NCI-H146 (cell line): Measurements from ENCODE around the gene ATAD5.
"Not testable (repeated sequence)": the region's sequence is repeated elsewhere in the genome, so short reads cannot be mapped to it uniquely, and the experiment has no call there.

ENCODE experiments used
- DNase-seq: peaks from one replicate; lab custom pipeline; 2025; lab: John Stamatoyannopoulos, UW

ATAD5 gene, protein sequence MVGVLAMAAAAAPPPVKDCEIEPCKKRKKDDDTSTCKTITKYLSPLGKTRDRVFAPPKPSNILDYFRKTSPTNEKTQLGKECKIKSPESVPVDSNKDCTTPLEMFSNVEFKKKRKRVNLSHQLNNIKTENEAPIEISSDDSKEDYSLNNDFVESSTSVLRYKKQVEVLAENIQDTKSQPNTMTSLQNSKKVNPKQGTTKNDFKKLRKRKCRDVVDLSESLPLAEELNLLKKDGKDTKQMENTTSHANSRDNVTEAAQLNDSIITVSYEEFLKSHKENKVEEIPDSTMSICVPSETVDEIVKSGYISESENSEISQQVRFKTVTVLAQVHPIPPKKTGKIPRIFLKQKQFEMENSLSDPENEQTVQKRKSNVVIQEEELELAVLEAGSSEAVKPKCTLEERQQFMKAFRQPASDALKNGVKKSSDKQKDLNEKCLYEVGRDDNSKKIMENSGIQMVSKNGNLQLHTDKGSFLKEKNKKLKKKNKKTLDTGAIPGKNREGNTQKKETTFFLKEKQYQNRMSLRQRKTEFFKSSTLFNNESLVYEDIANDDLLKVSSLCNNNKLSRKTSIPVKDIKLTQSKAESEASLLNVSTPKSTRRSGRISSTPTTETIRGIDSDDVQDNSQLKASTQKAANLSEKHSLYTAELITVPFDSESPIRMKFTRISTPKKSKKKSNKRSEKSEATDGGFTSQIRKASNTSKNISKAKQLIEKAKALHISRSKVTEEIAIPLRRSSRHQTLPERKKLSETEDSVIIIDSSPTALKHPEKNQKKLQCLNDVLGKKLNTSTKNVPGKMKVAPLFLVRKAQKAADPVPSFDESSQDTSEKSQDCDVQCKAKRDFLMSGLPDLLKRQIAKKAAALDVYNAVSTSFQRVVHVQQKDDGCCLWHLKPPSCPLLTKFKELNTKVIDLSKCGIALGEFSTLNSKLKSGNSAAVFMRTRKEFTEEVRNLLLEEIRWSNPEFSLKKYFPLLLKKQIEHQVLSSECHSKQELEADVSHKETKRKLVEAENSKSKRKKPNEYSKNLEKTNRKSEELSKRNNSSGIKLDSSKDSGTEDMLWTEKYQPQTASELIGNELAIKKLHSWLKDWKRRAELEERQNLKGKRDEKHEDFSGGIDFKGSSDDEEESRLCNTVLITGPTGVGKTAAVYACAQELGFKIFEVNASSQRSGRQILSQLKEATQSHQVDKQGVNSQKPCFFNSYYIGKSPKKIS (N-terminal part only)

DNA sequence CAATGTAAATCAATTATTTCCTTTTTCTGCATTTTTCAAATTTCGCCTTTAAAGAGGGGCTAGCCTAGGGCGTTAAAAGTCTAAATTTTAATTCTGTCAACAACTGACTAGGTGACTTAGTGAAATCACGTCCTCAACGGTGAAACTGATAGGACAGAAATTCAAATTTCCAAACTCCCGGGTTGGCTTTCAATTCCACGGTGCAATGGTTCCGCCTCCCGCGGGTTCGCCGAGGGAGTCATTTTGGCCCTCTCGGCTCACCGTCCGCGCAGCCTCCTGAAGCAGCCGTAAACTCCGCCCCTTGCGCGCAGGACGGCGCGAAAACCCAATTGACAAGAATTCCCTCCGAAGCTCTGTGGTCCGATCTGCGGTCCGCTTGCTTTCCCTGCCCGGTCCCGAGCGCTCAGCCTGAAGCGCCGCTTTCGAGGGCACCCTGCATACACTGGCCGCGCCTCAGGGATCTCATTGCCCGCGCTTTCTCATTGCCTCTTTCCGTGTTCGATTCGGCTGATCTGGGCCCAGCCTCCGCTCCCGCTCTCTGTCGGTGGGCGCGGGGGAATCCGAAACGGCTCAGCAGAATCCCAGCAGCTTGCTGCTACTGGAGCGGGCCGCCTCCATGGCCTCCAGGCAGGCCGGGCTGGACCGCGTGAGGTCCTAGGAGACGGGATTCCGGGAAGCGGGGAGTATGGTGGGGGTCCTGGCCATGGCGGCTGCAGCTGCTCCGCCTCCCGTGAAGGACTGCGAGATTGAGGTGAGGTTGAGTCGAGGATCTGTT, at the start of gene ATAD5:
Gene ATAD5 (plus strand): TSS at position 304 of the 775 bp plus-strand sequence. CDS start 382 bp downstream, at position 686.
- DNase-seq: peak; percentile 90

DNA sequence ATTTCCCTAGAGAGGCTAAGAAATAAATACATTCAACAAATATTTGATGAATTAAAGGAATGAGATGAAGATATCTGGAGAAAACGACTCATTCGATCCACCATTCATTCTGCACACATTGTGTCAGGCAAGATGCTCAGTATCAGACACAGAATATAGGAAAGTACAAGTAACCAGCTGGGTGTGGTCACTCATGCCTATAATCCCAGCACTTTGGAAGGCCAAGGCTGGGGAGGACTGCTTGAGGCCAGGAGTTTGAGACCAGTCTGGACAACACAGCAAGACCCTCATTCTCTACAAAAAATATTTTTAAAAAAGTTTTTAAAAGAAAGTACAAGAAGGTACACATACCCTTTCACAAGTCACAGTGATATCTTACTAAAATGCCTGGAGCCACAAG, 49.6 kb upstream of the ATAD5 start:
- DNase-seq: no peak

DNA sequence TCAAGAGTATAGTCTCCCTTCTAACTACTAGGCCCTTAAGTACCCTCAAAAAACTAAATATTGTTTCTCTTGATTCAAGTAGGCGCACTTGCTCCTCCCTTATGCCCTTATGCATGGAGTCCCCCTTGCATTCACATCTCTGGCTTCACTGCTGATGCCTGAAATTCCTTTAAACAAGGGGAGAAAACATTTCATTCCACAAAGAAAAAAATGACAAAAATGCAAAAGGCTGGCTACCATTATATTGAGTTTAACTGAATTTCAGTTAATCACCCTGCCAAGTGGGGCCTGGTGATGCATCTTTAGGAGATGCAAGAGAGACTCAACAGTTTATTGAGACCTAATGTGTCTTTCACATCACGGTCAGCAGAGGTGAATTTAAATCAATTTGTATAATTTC, 42.8 kb upstream of the ATAD5 start:
- DNase-seq: no peak

DNA sequence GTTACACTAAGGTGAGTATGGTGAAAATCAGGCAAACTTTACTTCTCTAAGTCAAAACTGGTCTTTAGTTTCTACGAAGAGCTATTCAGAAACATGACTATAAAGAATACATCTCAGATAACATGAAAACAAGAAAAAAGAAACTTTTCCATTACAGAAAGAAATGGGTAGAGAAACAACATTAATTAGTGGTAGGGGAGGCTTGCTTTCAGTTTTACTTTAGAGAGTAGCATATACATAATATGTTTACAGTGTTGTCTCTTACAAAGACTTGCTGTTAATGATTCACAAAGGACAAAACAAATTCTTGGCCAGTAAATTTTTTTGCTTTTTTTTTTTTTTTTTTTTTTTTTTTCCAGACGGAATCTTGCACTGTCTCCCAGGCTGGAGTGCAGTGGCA, 41.5 kb upstream of the ATAD5 start:
- DNase-seq: no peak

DNA sequence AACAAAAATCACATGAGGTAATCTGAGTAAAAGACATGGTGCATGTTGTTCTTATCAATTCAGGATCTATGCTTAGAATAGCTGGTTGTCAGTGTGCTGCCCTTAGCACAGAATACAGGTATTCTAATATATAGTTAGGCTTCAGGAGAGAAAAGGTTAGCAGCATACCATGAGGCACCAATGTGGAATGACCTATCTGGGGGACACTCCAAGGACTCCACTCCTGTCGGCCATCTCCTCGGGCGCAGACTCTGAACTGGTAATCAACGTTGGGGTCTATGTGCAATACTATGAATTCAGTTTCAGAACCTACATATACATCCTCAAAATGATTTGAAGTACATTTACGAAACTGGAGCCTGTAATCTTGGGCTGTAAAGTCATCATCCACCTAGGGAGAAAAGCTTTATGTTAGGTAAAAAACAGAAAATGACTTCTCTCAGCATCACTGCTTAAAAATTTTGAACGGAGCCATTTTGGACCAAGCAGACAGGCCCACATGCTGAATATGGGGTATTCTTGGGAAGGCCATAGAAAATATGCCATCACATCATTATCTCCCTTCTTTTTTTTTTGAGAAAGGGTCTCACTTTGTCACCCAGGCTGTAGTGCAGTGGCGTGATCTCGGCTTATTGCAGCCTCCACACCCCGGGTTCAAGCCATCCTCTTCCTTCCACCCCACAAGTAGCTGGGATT, 38.3 kb upstream of the ATAD5 start:
- no peak for DNase-seq

DNA sequence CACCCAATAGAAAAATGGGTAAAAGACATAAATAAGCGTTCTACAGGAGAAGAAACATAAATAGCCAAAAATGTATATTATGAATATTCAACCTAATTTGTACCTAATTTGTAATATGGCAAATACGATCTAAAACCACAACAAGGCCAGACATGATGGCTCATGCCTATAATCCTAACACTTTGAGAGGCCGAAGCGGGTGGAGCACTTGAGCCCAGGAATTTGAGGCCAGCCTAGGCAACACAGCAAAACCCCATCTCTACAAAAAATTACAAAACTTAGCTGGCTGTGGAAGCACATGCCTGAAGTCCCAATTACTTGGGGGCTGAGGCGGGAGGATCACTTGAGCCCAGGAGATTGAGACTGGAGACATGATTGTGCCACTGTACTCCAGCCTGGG, 37.4 kb upstream of the ATAD5 start:
- DNase-seq: no peak

DNA sequence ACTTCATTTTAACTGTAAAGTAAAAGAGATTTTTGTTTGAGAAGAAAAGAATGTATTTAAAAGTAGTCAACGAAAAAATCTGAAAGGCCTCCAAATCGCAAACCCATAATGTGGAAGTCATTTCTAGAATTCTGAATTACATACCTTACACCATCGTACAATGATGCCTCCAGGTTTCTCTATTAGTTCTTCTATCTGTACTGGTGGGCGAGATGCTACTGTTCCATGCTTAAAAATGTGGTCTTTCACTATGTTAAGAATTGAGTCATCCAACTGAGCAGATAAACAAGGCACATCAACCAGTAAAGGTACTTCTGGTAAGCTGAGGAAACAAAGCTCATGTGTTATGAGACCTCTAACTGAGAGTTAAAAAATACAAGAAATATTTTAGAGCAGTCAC, 35.8 kb upstream of the ATAD5 start:
- no peak for DNase-seq

DNA sequence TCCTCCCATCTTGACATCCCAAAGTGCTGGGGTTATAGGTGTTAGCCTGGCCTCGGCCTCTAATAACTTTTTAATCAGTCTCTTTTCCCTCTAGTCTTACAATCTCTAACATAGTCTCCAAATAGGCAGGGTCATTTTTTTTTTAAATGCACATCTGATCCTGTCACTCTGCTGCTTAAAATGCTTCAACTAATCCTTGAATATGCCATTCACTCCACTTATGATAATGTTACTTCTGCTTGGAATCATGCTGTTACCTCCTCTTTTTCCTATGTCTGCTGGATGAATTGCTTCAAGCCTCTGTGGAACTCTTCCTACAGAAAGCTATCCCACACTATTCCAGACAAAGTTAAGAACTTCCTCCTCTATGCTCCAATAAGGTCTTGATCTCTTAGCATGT, 30.1 kb upstream of the ATAD5 start:
- no peak for DNase-seq

DNA sequence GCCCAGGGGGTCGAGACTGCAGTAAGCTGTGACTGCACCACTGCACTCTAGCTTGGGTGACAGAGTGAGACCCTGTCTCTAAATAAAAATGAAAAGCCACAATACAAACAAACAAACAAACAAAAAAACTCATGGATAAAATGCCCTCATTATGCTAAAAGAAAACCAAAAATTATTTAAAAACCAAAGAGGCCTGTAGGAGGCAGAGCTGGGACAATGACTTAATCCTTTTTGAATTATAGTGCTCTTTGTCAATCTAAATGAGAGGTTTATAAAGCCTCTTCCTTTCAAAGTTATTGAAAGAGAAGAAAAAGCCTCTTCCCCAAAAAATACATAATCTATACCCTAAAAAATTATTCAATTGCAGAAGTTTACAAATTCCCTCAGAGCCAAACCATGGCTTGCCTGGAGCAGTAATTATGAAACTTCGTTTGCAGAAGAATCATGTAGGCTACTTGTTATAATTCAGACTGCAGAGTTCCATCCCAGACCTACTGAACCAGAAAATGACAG, 25.8 kb upstream of the ATAD5 start:
- DNase-seq: no peak

DNA sequence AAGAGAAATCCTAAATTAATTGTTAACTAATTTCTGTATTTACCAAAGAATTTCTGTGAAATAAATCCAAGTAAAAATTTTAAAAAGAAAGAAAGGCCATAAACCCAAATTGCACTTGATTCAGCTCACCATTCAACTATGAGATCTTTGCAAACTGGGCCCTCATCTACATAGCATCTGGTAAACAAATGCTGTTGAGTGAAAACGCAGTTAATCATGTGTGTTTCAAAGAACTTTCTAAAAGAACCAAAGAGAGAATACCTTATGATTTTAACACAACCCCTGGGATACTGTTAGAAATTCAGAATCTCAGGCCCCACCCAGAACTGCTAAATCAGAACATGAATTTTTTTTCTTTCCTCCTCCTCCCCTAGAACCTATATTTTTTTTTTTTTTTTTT, 23.9 kb upstream of the ATAD5 start:
- DNase-seq: no peak

DNA sequence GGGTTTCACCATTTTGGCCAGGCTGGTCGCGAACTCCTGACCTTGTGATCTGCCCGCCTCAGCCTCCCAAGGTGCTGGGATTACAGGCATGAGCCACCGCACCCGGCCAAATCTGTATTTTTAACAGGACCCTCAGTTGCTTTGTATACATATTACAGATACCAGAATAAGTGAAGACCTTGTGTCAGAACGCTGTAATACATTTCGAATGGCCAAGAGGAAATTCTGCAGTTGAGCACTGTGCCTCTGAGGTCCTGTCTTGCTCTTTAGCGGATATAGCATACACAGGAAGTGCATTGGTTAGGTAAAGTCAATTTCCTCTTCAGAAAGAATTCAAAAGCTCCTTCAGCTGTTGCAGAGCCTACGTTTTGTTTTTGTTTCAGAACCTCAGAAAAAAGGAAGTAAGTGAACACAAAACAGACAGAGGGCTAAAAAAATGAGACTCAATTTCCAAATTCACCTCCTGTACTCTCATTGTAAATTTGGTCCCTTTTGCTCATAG, 22.9 kb upstream of the ATAD5 start:
- DNase-seq: no peak

DNA sequence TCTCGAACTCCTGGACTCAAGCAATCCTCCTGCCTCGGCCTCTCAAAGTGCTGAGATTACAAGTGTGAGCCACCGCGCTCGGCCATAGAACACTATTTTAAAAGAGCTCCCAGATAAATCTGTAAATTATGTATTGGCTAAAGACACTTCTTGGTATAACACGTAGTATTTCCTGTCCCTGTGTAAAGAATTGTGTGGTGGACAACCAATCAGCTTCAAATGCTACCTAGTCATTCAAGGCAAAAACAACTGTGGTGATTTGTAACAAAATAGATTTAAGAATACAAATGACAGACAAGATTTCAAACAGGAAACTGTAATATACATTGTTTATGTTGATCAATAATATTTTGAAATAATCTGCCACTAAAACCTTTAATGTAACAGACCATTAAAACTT, 21.9 kb upstream of the ATAD5 start:
- no peak for DNase-seq

DNA sequence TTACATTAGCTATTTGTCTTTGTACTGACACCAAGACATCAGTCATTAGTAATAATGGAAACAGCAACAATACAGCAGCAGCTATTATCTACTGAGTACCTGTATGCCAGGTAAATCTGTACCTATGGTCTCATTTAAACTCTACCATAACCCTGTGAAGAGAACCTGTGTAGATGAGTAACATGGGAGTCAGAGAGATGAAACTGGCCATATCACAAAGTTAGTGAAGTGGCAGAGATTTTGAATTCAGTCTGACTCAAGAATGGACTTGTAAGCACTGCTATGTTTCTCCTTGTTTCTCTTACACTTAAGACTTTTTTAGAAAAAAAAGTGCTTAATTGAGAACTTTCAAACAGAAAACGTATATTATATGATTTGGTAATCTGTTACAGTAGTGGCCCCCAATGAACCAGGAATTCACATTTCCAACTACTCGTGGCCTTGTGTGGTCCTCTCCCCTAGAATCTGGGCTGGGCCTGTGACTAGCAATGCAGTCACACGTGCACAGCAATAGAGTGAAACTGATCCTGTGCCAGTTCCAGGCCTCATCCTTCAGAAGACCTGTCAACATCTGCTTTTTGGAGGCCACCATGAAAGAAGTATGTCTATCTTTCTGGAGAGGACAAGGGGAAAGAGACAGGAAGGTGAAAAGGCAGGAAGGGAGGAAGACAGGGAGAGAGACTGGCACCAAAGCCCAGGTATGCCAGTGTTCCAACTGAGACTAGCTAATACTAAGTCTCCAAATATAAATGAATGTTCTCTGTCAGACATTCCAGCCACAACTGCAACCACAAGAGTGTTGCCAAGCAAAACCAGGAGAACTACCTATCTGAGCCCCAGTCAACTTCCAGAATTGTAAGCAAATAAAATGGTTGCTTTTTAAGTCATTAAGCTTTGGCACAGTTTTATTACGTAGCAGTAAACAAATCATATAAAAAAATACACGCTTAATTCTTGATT, 19.3 kb upstream of the ATAD5 start:
- DNase-seq: no peak

DNA sequence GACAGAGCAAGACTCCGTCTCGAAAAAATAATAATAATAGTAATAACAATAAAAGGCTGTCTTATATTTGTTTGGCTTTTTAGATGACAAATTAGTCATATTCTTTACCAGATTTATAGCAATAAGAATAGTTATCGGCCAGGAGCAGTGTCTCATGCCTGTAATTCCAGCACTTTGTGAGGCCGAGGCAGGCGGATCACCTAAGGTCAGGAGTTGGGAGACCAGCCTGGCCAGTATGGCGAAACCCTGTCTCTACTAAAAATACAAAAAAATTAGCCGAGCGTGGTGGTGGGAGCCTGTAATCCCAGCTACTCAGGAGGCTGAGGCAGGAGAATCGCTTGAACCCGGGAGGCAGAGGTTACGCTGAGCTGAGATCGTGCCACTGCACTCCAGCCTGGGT, 17.5 kb upstream of the ATAD5 start:
- DNase-seq: not testable (repeated sequence)

DNA sequence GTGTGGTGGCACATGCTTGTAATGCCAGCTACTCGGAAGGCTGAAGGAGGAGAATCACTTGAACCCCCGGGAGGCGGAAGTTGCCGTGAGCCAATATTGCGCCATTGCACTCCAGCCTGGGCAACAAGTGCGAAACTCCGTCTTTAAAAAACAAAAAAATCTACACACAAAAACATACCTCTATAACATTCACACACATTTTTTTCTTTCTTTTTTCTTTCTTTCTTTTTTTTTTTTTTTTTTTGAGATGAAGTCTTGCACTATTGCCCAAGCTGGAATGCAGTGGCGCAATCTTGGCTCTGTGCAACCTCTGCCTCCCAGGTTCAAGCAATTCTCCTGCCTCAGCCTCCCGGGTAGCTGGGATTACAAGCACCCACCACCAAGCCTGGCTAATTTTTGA, 16.9 kb upstream of the ATAD5 start:
- not testable (repeated sequence) for DNase-seq

DNA sequence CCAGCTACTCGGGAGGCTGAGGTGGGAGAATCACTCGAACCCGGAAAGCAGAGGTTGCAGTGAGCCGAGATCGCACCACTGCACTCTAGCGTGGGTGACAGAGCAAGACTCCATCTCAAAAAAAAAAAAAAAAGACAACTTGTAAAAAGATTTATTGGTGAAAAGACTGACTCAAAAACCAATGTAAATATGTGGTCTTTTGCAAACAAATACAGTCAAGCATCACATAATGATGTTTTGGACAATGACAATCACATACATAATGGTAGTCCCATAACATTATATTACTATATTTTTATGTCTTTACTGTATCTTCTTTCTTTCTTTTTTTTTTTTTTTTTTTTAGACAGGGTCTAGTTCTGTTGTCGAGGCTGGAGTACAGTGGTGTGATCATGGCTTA, 15.6 kb upstream of the ATAD5 start:
- DNase-seq: no peak

DNA sequence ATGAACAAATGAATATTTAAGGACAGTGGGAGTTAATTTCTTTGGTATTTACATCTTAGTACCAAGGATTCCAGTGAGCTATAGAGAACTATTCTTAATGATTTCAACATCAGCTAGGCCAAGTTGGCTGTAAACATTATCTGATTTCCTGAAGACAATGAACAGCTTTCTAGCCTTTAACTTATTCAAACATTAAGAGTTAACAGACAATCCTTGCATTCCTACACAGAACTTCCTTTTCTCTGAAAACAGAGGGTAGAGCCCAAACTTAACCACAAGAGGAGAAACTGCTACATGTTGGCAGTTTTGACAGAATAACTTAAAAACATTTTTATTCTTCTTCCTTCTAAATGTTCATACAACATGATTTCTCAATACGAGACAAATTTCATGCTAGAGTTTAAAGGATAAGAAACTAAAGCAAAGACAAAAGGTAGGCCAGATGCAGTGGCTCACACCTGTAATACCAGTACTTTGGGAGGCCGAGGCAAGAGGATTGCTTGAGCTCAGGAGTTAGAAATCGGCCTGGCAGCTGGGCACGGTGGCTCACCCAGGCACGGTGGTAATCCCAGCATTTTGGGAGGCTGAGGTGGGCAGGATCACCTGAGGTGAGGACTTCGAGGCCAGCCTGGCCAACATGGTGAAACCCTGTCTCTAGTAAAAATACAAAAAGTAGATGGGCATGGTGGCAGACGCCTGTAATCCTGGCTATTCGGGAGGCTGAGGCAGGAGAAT, 11.6 kb upstream of the ATAD5 start:
- DNase-seq: no peak

DNA sequence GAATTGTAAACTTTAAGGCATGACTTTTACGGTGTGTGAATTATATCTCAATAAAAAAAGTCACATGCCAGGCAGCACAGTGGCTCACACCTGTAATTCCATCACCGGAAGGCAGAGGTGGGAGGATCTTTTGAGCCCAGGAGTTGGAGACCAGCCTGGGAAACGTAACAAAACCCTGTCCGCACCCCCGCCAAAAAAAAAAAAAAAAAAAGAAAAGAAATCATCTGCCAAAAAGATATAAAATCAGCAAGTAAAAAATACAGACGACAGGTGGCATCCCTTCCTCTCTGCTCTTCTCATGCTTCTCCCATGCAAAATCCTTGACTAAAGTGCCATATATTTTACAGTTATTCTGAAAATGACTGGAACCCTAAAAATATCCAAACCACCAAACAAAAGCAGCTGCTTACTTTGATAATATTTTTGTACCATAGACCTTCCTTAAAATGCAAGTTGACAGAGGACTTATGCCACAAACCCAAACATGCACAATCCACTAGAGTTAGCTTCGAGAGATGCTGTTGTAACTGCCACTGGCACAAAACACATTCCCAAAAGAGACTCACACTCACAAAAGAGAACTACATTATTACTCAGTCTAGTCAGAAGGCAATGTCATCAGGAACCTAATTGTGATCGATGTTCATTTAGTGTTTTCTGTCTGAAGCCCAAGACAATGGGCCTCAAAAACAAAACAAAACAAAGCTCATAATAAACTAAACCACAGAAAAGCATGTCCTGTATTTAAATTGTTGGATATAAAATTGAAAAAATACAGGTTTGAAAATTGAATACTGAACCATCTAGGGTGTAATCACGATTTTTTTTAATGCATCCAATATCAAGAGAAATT, 9.7 kb upstream of the ATAD5 start:
- no peak for DNase-seq
